GM12874 (cell line): ENCODE data around the gene BEST4.
A peak's percentile ranks its signal among the peaks of the same experiment; 100 is the strongest.

Experiments
- CTCF ChIP-seq: IDR thresholded peaks from 2 replicates; pipeline ENCODE4 v1.5.1; 2011; ENCODE audit warnings: low read depth, mild to moderate bottlenecking, control low read depth, low read length, moderate library complexity; ENCODE audit not compliant: insufficient read depth

BEST4 gene

GRCh38 chr1:44802306-44803061 lies 14.5 kb upstream of the BEST4 start:
- no peak for TF ChIP-seq CTCF

- no peak for TF ChIP-seq CTCF
These were observed 13.7 kb upstream of the BEST4 start for GRCh38 chr1:44801491-44802305.

GRCh38 chr1:44799770-44800584 lies 12.0 kb upstream of the BEST4 start, which contains the start of gene PLK3:
TSS of gene PLK3 (plus strand) at chr1:44800377. CDS start at chr1:44800464, 87 bp downstream.
- peak; percentile 95 for TF ChIP-seq CTCF

GRCh38 chr1:44798481-44799365 lies 10.8 kb upstream of the BEST4 start:
- no peak for TF ChIP-seq CTCF

GRCh38 chr1:44792736-44793502 lies 4.9 kb upstream of the BEST4 start:
- TF ChIP-seq CTCF: no peak

- no peak for TF ChIP-seq CTCF
These were observed 3.2 kb upstream of the BEST4 start for GRCh38 chr1:44790968-44791801.
